ENCODE measurements around the gene HLCS.

HLCS gene

DNA sequence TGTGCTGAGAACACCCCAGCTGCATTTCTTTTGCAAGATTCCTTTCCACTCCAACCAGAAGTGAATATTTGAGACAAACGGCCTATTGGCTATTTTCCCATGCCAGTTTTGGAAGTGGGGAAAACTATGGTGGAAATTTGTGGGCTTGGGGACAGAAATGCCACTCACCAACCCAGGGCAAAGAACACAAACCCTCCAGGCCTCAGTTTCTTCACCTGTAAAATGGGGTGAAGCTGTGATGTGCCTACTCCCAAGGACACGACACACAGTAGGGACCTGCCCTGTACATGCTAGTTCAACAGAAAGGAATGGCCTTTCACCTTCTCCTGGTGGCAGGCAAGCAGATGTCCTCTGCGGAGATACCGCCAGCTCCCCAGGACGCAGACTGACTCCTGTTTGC is 221.0 kb downstream of the HLCS start:
- no peak for DNase-seq (ENCODE audit: low spot score)

DNA sequence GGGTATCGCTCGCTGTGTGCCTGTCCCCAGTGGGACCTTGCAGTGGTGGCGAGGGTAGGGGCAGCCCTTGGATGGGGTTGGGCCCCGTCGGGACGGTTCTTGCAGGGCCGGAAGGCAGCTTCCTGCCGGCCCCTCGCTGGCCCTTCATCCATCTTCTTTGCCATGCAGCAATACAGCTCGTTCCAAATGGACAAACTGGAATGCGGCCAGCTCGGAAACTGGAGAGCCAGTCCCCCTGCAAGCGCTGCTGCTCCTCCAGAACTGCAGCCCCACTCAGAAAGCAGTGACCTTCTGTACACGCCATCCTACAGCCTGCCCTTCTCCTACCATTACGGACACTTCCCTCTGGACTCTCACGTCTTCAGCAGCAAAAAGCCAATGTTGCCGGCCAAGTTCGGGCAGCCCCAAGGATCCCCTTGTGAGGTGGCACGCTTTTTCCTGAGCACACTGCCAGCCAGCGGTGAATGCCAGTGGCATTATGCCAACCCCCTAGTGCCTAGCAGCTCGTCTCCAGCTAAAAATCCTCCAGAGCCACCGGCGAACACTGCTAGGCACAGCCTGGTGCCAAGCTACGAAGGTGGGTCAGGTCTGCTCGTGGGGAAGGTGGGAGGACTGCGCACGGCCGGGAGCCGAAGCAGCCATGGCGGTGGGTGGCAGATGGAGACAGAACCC is 221.8 kb downstream of the HLCS start:
- no peak for DNase-seq (ENCODE audit: low spot score)

DNA sequence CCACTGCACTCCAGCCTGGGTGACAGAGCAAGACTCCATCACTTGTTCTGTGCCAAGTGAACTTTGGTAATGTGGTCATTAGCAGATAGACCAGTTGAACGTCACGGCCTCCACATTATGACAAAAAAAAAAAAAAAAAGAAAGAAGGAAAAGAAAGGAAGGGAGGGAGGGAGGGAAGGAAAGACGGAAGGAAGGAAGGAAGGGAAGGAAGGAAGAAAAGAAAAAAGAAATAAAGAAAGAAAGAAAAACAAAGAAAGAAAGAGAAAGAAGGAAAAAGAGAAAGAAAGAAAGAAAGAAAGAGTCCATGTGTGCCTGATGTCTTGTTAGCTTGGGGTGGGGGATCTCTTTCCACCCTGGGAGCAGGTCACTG is 222.3 kb downstream of the HLCS start:
- DNase-seq (ENCODE audit: low spot score) = no peak

DNA sequence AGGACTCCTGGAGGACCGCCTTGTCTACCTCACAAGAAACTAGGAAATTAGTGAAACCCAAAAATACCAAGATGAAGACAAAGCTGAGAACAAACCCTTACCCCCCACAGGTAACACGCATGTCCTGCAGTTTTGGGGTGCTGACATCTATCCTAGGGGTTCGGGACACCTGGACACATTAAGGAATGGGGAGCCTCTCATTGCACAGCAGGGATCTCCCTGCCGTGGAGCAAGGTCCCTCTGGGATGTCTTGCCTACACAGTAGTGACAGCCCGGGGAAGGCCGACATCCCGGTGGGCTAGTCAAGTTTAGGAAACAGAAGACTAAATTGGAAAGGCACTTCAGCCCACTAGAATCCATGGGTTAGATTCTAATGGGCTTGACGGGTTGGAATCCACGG is 223.0 kb downstream of the HLCS start:
- no peak for DNase-seq (ENCODE audit: low spot score)

DNA sequence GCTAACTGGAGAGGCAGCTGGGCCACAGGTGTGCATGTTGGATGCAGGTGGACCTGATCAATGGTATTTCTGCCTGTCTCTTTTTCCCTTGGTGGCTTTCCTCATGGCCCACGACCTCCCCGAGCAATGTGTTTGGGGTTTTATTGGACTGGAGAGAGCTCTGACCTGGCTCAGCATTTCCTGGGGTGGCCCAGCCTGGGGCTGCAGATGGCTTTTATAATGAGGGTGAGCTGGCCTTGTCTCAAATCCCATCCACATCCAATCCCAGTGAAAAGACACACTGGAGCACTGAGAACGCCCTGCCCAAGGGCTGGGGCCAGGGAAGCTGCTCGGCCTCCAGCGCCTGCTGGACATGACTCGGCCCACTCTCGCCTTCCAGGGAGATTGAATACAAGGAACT is 223.5 kb downstream of the HLCS start:
- DNase-seq (ENCODE audit: low spot score) = no peak

DNA sequence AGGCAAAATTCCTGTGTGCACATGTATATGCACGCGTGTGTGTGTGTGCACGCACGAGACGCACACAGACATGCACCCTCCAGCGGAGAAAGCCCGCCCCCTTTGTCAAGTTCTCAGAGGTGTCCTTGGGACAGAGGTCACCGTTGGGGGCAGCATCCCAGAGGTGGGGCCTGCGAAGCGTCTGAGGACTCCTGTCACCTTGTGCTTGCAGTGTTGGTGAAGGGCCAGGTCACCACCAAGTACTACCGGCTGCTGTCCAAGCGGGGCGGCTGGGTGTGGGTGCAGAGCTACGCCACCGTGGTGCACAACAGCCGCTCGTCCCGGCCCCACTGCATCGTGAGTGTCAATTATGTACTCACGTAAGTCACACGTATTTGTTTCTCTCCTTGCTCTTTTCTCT is 225.0 kb downstream of the HLCS start:
- no peak for DNase-seq (ENCODE audit: low spot score)

DNA sequence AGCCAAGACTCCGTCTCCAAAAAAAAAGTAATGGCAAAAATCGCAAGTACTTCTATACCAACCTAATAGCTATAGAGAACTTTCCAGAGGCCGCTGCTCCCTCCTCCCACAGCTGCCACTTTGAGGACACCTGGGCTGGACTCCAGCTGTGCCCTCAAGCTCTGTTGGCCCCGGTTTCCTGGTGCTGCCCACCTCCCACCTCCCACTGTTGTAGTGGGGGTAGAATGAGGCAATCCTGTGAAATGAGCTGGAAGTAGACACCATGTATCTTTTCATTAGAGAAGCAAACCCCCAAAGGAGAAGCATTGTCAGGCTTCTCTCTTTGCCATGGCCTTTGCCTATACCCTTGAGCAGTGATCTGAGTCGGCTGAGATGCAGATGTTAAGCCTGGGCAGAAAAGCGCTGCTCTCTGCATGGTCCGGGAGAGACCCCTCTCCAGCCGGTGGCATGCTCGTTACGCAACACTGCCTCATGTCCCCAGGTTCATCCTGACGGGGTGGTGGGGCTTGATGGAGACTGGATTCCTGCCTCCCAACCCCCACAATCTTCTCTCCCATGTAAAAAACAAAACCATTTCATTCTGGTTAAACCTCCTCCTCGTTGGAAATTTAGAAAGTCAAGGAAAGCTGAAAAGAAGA is 227.9 kb downstream of the HLCS start:
- DNase-seq (ENCODE audit: low spot score) = no peak

DNA sequence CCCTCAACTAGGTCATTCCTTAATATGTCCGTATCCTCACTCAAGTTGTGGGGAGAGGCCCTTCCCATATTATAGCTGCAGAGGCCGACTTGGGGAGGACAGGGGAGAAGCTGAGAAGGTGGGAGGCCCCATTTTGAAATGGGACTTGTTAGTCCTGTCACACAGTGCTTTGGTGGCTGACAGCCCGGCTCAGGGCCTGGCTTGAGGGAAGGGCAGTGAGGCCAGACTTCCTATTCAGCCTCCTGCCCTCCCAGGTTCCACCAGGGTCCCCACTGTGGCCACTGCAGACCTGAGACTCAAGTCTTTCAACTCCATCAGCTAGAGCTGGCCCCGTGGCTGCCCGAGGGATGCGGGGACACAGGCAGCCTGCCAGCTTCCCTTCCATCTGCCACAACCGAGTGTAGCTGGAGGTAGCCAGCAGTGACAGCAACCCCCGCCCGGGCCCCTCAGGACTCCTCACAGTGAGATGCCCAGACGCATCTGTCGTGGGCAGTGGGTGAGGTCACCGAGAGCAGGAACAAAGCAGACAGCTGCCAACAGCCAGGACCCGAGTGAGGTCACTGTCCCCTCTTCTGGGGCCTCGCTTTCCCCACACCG is 230.6 kb downstream of the HLCS start:
- DNase-seq (ENCODE audit: low spot score) = no peak

DNA sequence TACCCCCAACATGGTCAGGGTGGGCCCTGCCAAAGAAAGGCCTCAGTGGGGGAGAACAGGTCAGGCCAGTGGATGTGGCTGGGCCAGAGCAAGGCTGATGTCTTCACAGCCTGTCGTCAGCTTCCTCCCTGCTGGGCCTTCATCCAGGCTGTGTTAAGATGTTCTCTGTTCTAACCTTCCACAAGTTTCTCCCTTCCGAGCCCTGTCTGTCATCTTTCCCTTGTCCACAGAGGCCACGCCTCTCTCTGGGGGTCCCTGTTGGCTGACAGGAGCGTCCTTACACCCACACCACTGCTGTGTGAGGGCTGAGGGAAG is 231.3 kb downstream of the HLCS start:
- no peak for DNase-seq (ENCODE audit: low spot score)

DNA sequence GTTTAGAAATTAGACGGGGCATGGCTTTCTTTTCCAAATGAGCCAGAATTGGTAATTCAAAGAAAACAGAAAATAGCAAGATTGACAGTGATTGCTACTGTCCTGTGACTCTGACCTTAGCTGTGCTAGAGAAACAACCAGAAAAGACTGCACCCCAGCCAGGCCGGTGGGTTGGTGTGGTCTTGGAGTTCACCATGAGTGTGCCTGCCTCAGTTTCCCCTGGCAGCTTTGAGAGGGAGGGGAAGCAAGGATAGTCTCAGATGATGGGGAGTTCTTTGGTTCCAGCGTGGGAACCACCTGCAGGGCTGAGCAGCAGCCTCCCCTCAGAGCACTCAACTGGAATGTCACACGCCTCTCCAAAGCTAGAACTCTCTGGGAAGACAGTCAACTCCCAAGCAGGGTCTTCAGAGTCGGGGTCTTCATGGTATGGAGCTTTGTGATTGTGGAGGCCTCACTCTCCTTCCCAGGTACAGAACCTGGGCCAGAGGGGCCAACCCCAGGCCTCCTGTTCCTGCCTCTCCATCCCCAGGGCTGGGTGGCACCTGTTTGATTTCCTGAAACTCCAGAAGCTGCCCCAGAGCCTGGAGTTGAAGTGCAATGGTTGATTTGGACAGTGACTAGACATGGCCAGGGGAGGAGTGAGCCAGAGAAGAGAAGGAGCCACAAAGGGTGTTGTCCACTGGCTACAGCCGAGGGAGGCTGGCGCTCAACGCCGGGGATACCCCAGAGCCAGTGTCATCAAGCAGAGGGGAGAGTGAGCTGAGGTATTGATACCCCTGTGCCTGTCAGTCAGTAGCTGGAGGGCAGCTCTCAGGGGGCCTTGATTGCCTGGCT is 231.9 kb downstream of the HLCS start:
- no peak for DNase-seq (ENCODE audit: low spot score)

DNA sequence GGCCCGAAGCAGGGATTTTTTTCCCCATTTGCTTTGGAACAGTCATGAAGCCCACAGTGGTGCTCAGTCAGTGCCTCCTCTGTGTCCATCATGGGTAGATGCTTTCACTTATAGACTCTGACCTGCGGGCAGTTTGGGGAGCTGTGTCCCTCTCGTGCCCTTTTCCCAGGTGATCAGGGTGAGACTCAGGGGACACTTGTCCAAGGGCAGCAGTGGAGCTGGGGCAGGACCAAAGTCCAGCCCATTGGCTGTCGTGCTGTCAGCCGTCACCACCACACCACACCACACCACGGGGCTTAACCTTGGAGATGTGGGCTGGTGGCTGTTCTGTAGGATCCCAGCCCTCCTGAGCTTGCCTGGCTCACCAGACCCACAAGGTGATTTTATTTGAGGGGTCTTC is 232.6 kb downstream of the HLCS start:
- DNase-seq (ENCODE audit: low spot score) = no peak

DNA sequence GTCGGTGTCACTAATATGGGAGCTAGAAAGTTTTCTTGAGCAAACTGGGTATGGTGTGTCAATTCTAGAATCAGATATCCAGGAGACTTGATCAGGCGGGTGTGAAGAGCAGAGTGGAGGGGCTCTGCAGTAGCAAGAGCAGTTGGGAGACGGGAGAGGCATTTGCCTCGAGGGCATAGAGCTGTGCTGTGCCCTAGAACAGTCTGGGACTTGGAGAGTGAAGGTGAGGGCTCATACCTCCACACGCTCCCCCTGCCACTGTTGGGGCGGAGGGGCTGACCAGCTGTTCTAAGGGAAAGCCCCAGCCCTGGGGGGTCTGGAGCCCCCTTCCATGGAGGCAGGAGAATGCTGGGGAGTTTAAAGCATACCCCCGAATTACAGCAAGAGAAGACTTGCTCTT is 233.7 kb downstream of the HLCS start:
- no peak for DNase-seq (ENCODE audit: low spot score)

DNA sequence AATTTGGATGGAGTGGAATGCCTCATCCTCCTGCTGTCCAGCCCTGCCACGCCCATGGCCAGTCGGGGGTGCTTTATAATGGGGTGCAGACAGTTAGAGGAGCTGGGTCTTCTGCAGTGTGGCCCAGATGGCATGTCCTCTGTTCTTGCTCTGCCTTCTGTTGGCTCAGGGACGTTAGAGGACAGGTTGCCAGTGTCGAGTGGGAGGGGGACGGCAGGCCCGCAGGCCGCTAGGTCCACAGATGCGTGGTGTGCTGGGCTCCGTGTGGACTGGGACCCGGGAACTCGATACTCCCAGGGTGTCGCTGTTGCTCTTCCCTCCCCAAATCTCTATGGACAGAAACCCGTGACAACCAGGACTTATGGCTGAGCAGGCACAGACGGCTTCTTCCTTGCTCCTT is 234.3 kb downstream of the HLCS start:
- no peak for DNase-seq (ENCODE audit: low spot score)

DNA sequence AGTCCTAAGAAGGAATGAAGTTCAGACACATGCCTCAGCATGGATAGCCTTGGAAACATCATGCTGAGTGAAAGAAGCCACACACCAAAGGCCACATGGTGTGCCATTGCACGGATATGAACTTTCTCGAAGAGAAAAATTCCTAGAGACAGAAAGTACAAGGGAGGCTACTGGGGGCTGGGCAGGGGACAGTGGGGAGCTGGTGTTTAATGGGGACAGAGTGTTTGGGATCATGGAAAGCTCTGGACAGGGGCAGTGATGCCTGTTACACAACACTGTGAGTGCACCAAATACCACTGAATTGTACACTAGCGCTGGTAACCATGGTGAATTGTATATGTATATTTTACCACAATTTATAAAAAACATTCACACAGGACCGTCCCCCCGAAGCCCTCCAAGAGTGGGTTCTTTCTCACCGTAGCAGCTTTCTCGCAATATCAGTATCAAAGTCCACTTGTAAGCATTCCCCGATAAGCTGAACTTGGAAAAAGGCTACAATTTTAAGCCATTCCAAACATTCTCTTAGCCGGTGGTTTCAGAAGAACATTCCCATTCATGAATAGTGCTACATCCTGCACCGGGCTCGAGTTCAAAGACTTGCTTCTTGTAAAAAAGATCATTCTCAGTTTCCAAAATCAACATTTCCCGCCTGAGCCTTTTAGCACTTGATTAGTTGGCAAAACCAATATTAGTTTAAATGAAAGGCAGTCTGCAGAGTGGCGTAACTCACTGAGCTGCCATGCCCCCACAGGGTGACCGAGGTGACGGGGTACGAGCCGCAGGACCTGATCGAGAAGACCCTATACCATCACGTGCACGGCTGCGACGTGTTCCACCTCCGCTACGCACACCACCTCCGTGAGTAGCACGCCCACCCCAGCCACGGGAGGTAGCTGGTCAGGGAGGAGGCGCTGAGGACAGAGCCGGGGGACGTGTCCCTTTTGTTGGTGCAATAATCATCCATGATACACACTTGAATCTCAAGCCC is 235.9 kb downstream of the HLCS start:
- no peak for DNase-seq (ENCODE audit: low spot score)

DNA sequence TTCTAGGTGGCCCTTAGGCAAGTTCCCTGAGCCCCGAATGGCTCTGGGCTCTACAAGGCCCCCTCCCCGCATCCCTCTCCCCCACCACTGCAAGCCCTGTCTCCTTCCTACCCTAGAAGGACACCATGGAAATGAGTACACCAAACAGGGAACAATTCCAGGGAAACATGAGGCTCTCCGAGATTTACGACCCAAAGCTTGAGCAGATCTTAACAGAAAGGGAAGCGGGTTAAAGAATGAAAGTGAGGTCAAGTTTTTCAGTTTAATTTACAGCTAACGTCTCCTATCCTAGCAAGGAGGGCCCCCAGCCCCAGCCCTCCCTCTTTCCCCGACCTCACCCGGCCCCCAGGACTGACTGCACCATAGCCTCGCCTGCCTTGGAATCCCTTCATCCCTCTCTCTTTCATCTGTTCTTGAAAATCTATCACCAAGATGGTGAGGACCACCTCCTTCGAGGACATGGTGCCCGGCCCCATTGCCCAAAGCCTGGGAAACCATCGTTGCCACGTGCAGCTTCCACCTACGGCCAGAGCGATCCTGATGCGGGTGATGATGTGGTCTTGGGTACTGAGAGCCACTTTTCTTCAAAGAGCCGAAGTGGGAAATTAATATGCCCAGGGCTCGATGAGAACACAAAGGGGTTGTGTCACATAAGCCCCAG is 237.0 kb downstream of the HLCS start:
- no peak for DNase-seq (ENCODE audit: low spot score)

DNA sequence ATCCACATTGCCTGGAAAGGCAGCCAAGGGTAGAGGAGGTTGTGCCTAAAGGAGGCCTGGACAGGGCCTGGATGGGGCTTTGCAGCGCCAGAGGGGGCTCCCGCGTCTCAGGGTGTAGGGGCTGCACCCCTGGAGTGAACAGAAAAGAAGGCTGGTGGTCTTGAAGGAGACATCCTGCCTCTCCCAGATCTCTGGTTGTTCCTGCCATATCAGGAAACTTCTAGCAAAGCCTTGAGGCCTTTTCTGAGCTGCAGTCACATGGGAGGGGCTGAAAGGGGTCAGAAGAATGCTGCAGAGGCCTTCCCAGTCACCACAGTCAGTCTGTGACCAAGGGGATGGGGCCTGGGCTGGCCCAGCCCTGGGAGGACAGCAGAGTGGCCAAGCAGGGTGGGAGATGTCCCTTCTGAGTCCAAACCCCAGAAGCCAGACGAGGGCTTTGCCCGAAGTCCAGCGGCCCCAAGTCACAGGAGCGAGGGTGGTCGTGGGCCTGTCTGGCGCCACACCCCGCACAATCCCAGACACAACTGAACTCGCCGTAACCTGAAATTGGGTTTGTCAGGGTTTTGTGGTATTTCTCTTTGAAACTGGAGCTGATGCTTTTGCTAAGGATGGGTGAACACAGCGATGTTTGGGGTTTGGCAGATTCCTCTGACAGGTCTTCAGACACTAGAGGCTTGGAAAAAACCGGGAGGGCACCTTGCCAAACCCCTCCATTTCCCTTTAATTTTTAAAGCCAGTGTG is 237.9 kb downstream of the HLCS start:
- DNase-seq (ENCODE audit: low spot score) = no peak

DNA sequence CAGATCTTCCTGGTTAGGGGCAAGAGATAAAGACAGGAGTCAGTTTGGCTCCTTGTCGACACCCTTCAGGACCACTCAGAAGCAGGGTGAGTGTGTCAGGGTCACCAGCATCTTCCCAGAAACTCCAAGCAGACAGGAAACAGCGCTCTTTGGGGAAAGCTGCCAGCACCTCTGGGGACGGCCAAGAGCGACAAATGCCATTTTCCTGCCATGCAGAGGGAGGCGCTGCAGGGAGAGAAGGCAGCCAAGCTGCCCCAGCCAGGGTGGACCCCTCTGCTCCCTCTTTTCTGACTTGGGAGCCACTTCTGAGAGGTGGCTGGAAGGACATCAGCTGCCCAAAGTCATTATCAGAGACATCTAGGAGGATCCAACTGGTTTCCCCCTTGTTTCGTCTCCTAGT is 238.6 kb downstream of the HLCS start:
- no peak for DNase-seq (ENCODE audit: low spot score)

DNA sequence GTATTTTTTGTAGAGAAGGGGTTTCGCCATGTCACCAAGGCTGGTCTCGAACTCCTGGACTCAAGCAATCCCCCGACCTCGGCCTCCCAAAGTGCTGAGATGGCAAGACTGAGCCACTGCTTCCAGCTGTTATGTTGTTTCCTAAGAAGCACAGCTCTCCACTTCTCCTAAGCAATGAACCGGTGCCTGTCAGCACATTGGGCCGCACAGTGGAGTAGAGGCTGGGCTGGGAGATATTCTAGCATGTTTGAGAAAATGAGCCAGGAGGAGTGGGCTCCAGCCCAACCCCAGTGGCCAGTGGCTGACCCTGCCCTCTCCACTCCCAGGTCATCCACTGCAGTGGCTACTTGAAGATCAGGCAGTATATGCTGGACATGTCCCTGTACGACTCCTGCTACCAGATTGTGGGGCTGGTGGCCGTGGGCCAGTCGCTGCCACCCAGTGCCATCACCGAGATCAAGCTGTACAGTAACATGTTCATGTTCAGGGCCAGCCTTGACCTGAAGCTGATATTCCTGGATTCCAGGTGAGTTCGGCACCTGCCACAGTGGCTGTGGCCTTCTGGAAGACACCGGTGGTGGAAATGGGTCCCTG is 240.6 kb downstream of the HLCS start:
- DNase-seq (ENCODE audit: low spot score) = no peak

DNA sequence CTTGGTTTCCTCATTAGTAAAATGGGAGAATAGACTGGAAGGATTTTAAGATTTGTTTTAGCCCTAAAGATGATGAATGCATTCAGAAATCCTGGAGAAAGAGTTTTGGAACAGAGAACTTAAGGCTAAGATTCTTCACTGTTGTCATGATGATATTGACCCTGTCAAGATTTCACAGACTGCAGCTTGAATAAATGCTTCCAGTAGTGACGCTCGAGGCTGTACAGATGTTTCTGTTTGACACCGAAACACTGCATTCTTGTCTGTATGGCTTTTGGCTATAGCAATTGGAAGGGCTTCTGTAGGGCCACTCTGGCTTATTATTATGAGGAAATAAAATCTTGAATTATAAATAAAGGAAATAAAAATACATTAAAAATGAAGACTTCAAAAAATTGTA is 241.8 kb downstream of the HLCS start:
- no peak for DNase-seq (ENCODE audit: low spot score)

DNA sequence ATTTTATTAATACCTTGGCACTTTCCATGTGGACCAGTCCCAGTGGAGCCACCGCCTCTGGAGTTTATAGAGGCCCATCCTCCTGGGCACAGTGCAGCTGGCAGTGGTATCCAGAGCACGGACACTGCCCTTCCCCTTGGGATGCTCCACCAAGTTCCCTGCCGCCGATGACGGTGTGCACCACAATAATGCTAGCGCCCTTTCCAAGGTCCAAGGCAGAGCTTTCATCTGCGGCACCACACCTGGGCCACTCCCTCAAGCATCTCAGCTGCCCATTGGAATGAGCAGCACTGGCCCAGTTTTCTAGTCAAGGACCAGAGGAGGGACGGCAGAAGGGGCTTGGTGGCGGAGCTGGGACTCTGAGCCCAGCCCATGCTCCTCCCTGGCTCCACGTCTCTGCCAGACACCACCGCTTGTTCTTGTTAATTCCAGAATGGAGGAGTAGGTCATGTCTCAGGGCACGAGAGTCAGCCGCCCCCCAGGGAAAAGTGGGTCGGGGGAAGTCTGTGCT is 243.0 kb downstream of the HLCS start:
- DNase-seq (ENCODE audit: low spot score) = no peak
